Mucosa of descending colon (tissue), 3 donors: ENCODE measurements around the gene HPS1. TPM values are rescaled to one million over a fixed set of nuclear protein-coding genes. Genes with fewer than 3 reads are reported as not detected.

ENCODE experiments used
- ATAC-seq: fragments of 200-7000 bp; cut with Tn5 transposase; one replicate; pipeline ENCODE4 v1.9.1; 2020; ENCODE audit warnings: mild to moderate bottlenecking, moderate library complexity
- DNase-seq, 3 donors: peaks; one replicate each; pipeline ENCODE4 v3.0.0-alpha.2; 2020
- H3K36me3 ChIP-seq: fragments of 200-600 bp; one replicate; pipeline ENCODE4 v1.8.0; 2021; ENCODE audit warnings: low read depth, mild to moderate bottlenecking
- H3K4me1 ChIP-seq: fragments of 200-600 bp; one replicate; pipeline ENCODE4 v1.8.0; 2021; ENCODE audit warnings: low read depth, mild to moderate bottlenecking
- H3K4me3 ChIP-seq: fragments of 200-600 bp; one replicate; pipeline ENCODE4 v1.8.0; 2021; ENCODE audit warnings: mild to moderate bottlenecking
- H3K9me3 ChIP-seq: fragments of 200-600 bp; one replicate; pipeline ENCODE4 v1.8.0; 2021; ENCODE audit warnings: mild to moderate bottlenecking
- CTCF ChIP-seq: fragments of 200-600 bp; IDR thresholded peaks from one replicate; pipeline ENCODE4 v1.8.0; 2022; ENCODE audit warnings: antibody characterized with exemption, mild to moderate bottlenecking
- intact Hi-C, 2 donors: fragments of 100-400 bp; cut with DNase I in 1 of 2; cut with micrococcal nuclease in 1 of 2; formaldehyde crosslinking; loops; one replicate each; pipeline versions ENCODE4 v1.11.0 to v1.11.1; 2022; cut with DNase I, micrococcal nuclease
- total RNA-seq, 3 donors: library from RNA; stranded (reverse); fragmentation: NEBNext Ultra II Directional in 2 of 3; extraction: Animal tissue kit (Norgen Biotek cat#: 25700) in 2 of 3; gene quantifications; one replicate each; pipeline versions ENCODE4 v1.2.1 to v1.2.4, GENCODE V29; 2021 to 2023
- donor health status: DM: no; HTN: no; CAD: no; lungs with moderate emphysema.
- donor health status: DM: no; HTN: no; CAD: no.
- donor health status: DM: no; HTN: yes; CAD: no.

Gene HPS1
- total RNA-seq, 3 donors from 2014 or later, result 80.9 to 101 (median 85.4) TPM

DNA sequence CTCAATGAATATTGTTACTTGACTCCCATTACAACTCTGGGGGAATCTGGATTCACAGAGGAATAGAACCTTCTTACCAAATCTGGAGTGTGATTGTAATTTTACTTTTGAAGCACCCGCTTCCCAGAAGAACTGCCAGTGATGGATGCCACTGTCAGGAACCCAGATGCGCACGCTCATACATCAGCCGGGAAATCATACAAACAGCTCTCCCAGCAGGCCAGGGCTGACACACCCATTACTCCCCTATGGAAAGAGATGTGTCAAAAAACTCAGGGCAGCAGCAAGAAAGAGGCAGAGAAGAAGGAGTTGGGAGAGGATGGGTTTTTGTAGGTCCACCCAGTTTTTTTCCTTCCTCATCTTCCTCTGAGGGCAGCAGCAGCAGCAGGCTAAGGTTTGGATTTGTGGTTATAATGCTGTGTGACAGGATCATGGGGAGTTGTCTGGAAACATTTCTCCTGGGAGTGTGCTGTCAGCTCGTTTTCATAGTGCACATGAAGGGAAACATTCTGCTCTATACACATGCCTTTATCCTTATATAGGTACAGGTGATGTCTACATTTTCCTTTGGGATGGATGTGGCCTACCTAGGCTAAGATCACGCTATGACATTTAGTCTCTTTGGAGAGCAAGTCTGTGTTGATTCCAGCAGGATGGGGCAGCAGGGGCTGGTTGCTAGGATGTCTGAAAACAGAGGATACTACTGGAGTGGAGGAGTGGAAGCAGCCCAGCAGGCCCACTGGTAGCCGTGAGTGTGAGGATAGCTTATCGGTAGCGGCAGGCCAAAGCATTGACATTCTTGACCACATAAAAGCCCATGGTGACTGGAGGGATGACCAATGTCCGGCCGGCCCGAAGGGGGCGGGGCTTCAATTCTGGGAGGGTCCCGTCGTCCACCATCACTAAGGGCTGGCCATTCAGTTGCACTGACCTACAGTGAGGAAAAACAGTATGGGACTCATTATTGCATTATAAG lies 12.4 kb upstream of the HPS1 start:
- intact Hi-C loops, result no loop called here

DNA sequence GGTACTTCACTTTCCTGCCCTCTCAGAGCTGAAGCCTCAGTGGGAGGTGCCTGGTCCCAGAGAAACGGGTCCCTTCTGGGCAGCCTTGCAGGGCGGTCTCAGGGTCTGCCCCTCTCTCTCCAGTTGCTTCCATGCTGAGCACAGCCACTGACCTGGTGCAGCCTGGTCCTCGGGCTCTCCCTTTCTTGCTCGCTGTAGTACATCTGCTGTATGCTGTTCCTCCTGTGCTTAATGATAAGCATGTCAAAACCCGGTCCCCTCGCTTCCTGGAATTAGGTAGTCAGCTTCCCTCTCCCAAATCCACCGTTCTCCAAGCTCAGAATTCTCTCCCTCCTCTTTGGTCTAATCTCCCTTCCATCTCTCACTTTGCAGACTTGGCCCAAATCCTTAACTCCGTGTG lies 11.0 kb upstream of the HPS1 start:
- DNase-seq (no peak), ATAC-seq (no peak)
- intact Hi-C loops, result no loop called here
- Histone ChIP-seq H3K4me3 (no peak overlapping the region), H3K4me1 (peaks cover 8% of the 10 kb centered on the region), H3K36me3 (no peaks in the 10 kb centered on the region), H3K9me3 (no peaks in the 10 kb centered on the region)
- TF ChIP-seq CTCF, result no peak

More for the DNA sequence above, 12.4 kb upstream of the HPS1 start:
- H3K36me3 ChIP-seq, result no peaks in the 10 kb centered on the region
- no peak for TF ChIP-seq CTCF
- DNase-seq (no peak), ATAC-seq (no peak)
- no peak overlapping the region for H3K4me3 ChIP-seq
- peaks cover 8% of the 10 kb centered on the region for H3K4me1 ChIP-seq
- H3K9me3 ChIP-seq, result no peaks in the 10 kb centered on the region

GRCh38 chr10:98456686-98457482 lies 10.1 kb upstream of the HPS1 start:
- intact Hi-C loops, result no loop called here
- TF ChIP-seq CTCF, result no peak
- Histone ChIP-seq H3K4me3 (no peak overlapping the region), H3K4me1 (peaks cover 8% of the 10 kb centered on the region), H3K9me3 (no peaks in the 10 kb centered on the region), H3K36me3 (no peaks in the 10 kb centered on the region)
- ATAC-seq (no peak), DNase-seq (no peak)

DNA sequence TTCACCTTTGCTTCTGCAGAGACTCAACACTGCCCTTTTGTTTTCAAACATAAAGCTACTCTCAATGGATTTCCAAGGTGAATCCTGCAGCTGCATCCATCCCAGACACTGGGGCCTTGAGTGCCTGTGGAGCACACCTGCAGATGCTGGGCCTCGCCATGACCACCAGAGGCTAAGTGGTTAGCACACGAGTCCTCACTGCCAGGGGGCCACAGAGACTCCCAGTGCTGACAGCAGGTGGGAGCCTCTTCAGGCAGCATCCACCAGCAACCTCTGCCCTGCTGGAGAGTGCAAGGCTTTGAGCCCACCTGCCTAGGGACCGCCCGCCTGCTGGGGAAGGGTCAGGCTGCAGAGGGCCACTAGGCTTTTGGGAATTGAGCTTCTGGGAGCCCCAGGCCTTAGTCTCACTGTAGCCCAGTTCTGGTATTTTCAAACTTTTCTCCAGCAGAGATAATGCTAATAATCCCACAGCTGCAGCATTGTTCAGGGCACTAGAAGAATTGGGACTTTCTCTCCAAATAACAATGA lies 9.4 kb upstream of the HPS1 start:
- DNase-seq (no peak), ATAC-seq (no peak)
- TF ChIP-seq CTCF, result no peak
- Histone ChIP-seq H3K4me1 (peaks cover 6% of the 10 kb centered on the region), H3K4me3 (no peak overlapping the region), H3K36me3 (no peaks in the 10 kb centered on the region), H3K9me3 (no peaks in the 10 kb centered on the region)
- intact Hi-C loops, result no loop called here

DNA sequence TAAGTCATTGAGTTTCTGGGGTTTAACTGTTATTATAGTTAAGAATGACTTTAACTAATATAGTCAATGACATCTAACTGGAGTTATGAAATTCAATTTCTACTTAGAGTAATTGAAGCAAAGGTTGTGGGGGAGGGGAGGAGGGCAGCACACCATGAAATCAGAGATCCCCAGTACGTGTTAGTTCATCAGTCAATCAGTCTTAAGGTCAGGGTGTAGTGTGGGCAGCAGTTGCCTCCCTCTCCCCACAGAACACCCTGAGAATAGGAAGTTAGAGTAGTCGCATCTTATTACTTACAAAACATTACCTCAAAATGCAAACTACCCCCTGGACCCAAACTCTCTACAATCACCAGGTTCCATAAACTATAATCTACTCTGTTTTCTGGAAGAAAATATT lies 7.0 kb upstream of the HPS1 start:
- no peaks in the 10 kb centered on the region for H3K4me1 ChIP-seq
- ATAC-seq (no peak), DNase-seq (no peak)
- H3K9me3 ChIP-seq, result no peaks in the 10 kb centered on the region
- intact Hi-C loops, result no loop called here
- H3K4me3 ChIP-seq, result no peak overlapping the region
- H3K36me3 ChIP-seq, result no peaks in the 10 kb centered on the region
- TF ChIP-seq CTCF, result no peak
